Mesendoderm (in vitro differentiated cells): ENCODE data around the gene MCU.

Experiments used
- DNase-seq: peaks from one replicate; pipeline ENCODE4 v3.0.0; 2013
- H2AK5ac ChIP-seq: 2 replicates; pipeline ENCODE4 v1.6.1; 2013; ENCODE audit warnings: low read length, inconsistent platforms
- H2BK120ac ChIP-seq: 2 replicates; pipeline ENCODE4 v1.6.1; 2013; ENCODE audit warnings: low read depth, mild to moderate bottlenecking, low read length, moderate library complexity, mixed read lengths
- H2BK15ac ChIP-seq: replicated peaks from 2 replicates; pipeline ENCODE4 v1.6.1; 2013; ENCODE audit warnings: low read depth, mild to moderate bottlenecking, moderate library complexity
- H2BK5ac ChIP-seq: 2 replicates; pipeline ENCODE4 v1.6.1; 2013; ENCODE audit warnings: low read length, inconsistent platforms
- H3K18ac ChIP-seq: 2 replicates; pipeline ENCODE4 v1.6.1; 2013; ENCODE audit warnings: mild to moderate bottlenecking, low read length, mixed read lengths
- H3K23ac ChIP-seq: one replicate; pipeline ENCODE4 v1.6.1; 2013; ENCODE audit warnings: low read length
- H3K27ac ChIP-seq: 2 replicates; pipeline ENCODE4 v1.5.1; 2013; ENCODE audit warnings: low read depth, mild to moderate bottlenecking, inconsistent platforms, low read length, moderate library complexity
- H3K27me3 ChIP-seq: 2 replicates; pipeline ENCODE4 v1.6.1; 2013; ENCODE audit warnings: low read length, control low read depth, mild to moderate bottlenecking, inconsistent platforms; ENCODE audit not compliant: insufficient read depth, poor library complexity
- H3K36me3 ChIP-seq: 2 replicates; pipeline ENCODE4 v1.6.1; 2013; ENCODE audit warnings: low read length, inconsistent platforms; ENCODE audit not compliant: control insufficient read depth, insufficient read depth
- H3K4ac ChIP-seq: one replicate; pipeline ENCODE4 v1.6.1; 2013; ENCODE audit warnings: low read depth, mild to moderate bottlenecking, low read length, moderate library complexity
- H3K4me1 ChIP-seq: 2 replicates; pipeline ENCODE4 v1.6.1; 2013; ENCODE audit warnings: low read depth, low read length, inconsistent platforms; ENCODE audit not compliant: control insufficient read depth
- H3K4me2 ChIP-seq: 2 replicates; pipeline ENCODE4 v1.6.1; 2013; ENCODE audit warnings: low read length
- H3K4me3 ChIP-seq: 2 replicates; pipeline ENCODE4 v1.5.1; 2013; ENCODE audit warnings: mild to moderate bottlenecking, low read length
- H3K56ac ChIP-seq: one replicate; pipeline ENCODE4 v1.6.1; 2013; ENCODE audit warnings: low read length
- H3K79me1 ChIP-seq: 2 replicates; pipeline ENCODE4 v1.6.1; 2013; ENCODE audit warnings: low read length, inconsistent platforms
- H3K79me2 ChIP-seq: 2 replicates; pipeline ENCODE4 v1.6.1; 2013; ENCODE audit warnings: mild to moderate bottlenecking, low read length; ENCODE audit not compliant: control insufficient read depth, insufficient read depth
- H3K9ac ChIP-seq: 2 replicates; pipeline ENCODE4 v1.6.1; 2013; ENCODE audit warnings: low read length, inconsistent platforms
- H4K5ac ChIP-seq: one replicate; pipeline ENCODE4 v1.6.1; 2013; ENCODE audit warnings: low read length
- H4K8ac ChIP-seq: one replicate; pipeline ENCODE4 v1.6.1; 2013; ENCODE audit warnings: low read depth, mild to moderate bottlenecking, control low read depth, low read length, moderate library complexity
- WGBS: extraction: QIAGEN DNeasy Blood & Tissue Kit; methylation state at CpG from one replicate; pipeline ENCODE4 v1.1.7; 2013; ENCODE audit warnings: low lambda C conversion rate, missing lambda C conversion rate; ENCODE audit not compliant: insufficient coverage; ENCODE audit errors: extremely low coverage; 5-methylcytosine and 5-hydroxymethylcytosine counted together

MCU gene

GRCh38 chr10:72883861-72884260 lies 191.9 kb downstream of the MCU start:
- WGBS = no CpG with 5 or more reads among the region's 2 CpGs

DNA sequence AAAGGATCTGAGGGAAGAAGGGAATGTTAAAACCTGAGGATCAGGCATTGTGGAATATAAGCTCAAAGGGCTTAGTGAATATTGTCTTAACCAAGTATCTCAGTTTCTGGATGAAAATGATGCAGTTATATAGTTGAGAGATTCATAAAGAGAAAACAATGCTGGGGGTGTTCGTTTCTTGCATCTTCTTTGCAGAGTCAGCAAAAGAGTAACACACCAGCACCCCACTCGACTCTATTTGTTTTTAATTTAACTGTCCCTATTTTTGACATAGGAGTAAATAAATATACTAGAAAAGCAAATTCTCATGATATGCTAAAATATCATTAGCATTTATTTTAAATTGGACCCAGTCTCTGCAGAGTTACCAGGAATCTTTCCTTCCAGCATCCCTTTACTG lies 194.0 kb downstream of the MCU start:
- Histone ChIP-seq H3K79me2 (no peaks in the 10 kb centered on the region), H4K5ac (no peak overlapping the region), H3K36me3 (no peaks in the 10 kb centered on the region), H3K27ac (no peak overlapping the region), H3K4me1 (no peaks in the 10 kb centered on the region), H2AK5ac (no peak overlapping the region), H3K9ac (no peak overlapping the region), H2BK5ac (no peak overlapping the region), H4K8ac (no peak overlapping the region), H3K4me2 (no peak overlapping the region), H2BK15ac (no peak overlapping the region), H3K79me1 (no peaks in the 10 kb centered on the region), H3K27me3 (no peaks in the 10 kb centered on the region), H3K56ac (no peak overlapping the region), H3K4ac (no peak overlapping the region), H2BK120ac (no peak overlapping the region), H3K18ac (no peak overlapping the region), H3K23ac (no peak overlapping the region), H3K4me3 (no peak overlapping the region)
- WGBS = no CpG with 5 or more reads among the region's 2 CpGs
- no peak for DNase-seq

More at GRCh38 chr10:72883861-72884260, 191.9 kb downstream of the MCU start:
- H3K79me2 ChIP-seq = no peaks in the 10 kb centered on the region
- no peak overlapping the region for H3K27ac ChIP-seq
- H3K4me2 ChIP-seq = no peak overlapping the region
- H3K4me1 ChIP-seq = no peaks in the 10 kb centered on the region
- H3K79me1 ChIP-seq = no peaks in the 10 kb centered on the region
- H3K56ac ChIP-seq = no peak overlapping the region
- H4K5ac ChIP-seq = no peak overlapping the region
- DNase-seq = no peak
- H3K27me3 ChIP-seq = no peaks in the 10 kb centered on the region
- no peak overlapping the region for H3K4ac ChIP-seq
- H3K18ac ChIP-seq = no peak overlapping the region
- no peaks in the 10 kb centered on the region for H3K36me3 ChIP-seq
- H3K23ac ChIP-seq = no peak overlapping the region
- no peak overlapping the region for H3K4me3 ChIP-seq
- no peak overlapping the region for H2BK15ac ChIP-seq
- H3K9ac ChIP-seq = no peak overlapping the region
- H2BK5ac ChIP-seq = no peak overlapping the region
- H2BK120ac ChIP-seq = no peak overlapping the region
- H4K8ac ChIP-seq = no peak overlapping the region
- no peak overlapping the region for H2AK5ac ChIP-seq

GRCh38 chr10:72886621-72887020 lies 194.7 kb downstream of the MCU start:
- no peaks in the 10 kb centered on the region for H3K27me3 ChIP-seq
- H2BK120ac ChIP-seq = no peak overlapping the region
- no peaks in the 10 kb centered on the region for H3K36me3 ChIP-seq
- H2BK5ac ChIP-seq = no peak overlapping the region
- no peak overlapping the region for H3K9ac ChIP-seq
- H3K79me1 ChIP-seq = no peaks in the 10 kb centered on the region
- H3K4me1 ChIP-seq = no peaks in the 10 kb centered on the region
- no peak overlapping the region for H3K56ac ChIP-seq
- H3K4me2 ChIP-seq = no peak overlapping the region
- DNase-seq = no peak
- no peak overlapping the region for H3K23ac ChIP-seq
- no peaks in the 10 kb centered on the region for H3K79me2 ChIP-seq
- no peak overlapping the region for H2AK5ac ChIP-seq
- WGBS = no CpG with 5 or more reads among the region's 1 CpG
- no peak overlapping the region for H3K27ac ChIP-seq
- no peak overlapping the region for H3K18ac ChIP-seq
- no peak overlapping the region for H2BK15ac ChIP-seq
- H4K8ac ChIP-seq = no peak overlapping the region
- no peak overlapping the region for H3K4ac ChIP-seq
- no peak overlapping the region for H4K5ac ChIP-seq
- no peak overlapping the region for H3K4me3 ChIP-seq

- H3K4me2 ChIP-seq = no peak overlapping the region
- no peak overlapping the region for H3K4ac ChIP-seq
- H3K4me3 ChIP-seq = no peak overlapping the region
- H3K27me3 ChIP-seq = no peaks in the 10 kb centered on the region
- H3K27ac ChIP-seq = no peak overlapping the region
- no peak overlapping the region for H2BK120ac ChIP-seq
- no peak overlapping the region for H2BK5ac ChIP-seq
- no peak for DNase-seq
- H4K5ac ChIP-seq = no peak overlapping the region
- no peak overlapping the region for H3K56ac ChIP-seq
- H2AK5ac ChIP-seq = no peak overlapping the region
- no peak overlapping the region for H3K23ac ChIP-seq
- H3K79me1 ChIP-seq = no peaks in the 10 kb centered on the region
- H3K79me2 ChIP-seq = no peaks in the 10 kb centered on the region
- no CpG with 5 or more reads among the region's 5 CpGs for WGBS
- H3K9ac ChIP-seq = no peak overlapping the region
- no peaks in the 10 kb centered on the region for H3K36me3 ChIP-seq
- no peak overlapping the region for H4K8ac ChIP-seq
- H3K18ac ChIP-seq = no peak overlapping the region
- no peak overlapping the region for H2BK15ac ChIP-seq
- no peaks in the 10 kb centered on the region for H3K4me1 ChIP-seq
Observed at GRCh38 chr10:72887043-72887442, 195.1 kb downstream of the MCU start.

- no peak overlapping the region for H3K23ac ChIP-seq
- H3K4me3 ChIP-seq = no peak overlapping the region
- no peaks in the 10 kb centered on the region for H3K36me3 ChIP-seq
- no peak overlapping the region for H4K5ac ChIP-seq
- no peak overlapping the region for H2BK120ac ChIP-seq
- H2BK15ac ChIP-seq = no peak overlapping the region
- no peak overlapping the region for H4K8ac ChIP-seq
- no peak overlapping the region for H3K4ac ChIP-seq
- H3K56ac ChIP-seq = no peak overlapping the region
- WGBS = no CpG with 5 or more reads among the region's 7 CpGs
- no peak overlapping the region for H3K27ac ChIP-seq
- H3K27me3 ChIP-seq = no peaks in the 10 kb centered on the region
- no peak overlapping the region for H2AK5ac ChIP-seq
- no peak overlapping the region for H3K9ac ChIP-seq
- H3K18ac ChIP-seq = no peak overlapping the region
- H3K4me2 ChIP-seq = no peak overlapping the region
- no peak for DNase-seq
- no peak overlapping the region for H2BK5ac ChIP-seq
- no peaks in the 10 kb centered on the region for H3K79me1 ChIP-seq
- no peaks in the 10 kb centered on the region for H3K79me2 ChIP-seq
- H3K4me1 ChIP-seq = no peaks in the 10 kb centered on the region
Observed at GRCh38 chr10:72888151-72888638, 196.3 kb downstream of the MCU start.

- no peak overlapping the region for H2BK15ac ChIP-seq
- no peak for DNase-seq
- H3K4ac ChIP-seq = no peak overlapping the region
- H3K4me3 ChIP-seq = no peak overlapping the region
- no peak overlapping the region for H4K5ac ChIP-seq
- H2BK120ac ChIP-seq = no peak overlapping the region
- no peaks in the 10 kb centered on the region for H3K4me1 ChIP-seq
- no peak overlapping the region for H3K23ac ChIP-seq
- no peaks in the 10 kb centered on the region for H3K79me1 ChIP-seq
- no peak overlapping the region for H3K18ac ChIP-seq
- H3K79me2 ChIP-seq = no peaks in the 10 kb centered on the region
- H3K9ac ChIP-seq = no peak overlapping the region
- no peak overlapping the region for H3K4me2 ChIP-seq
- no peaks in the 10 kb centered on the region for H3K36me3 ChIP-seq
- H3K27me3 ChIP-seq = no peaks in the 10 kb centered on the region
- no CpG with 5 or more reads among the region's 6 CpGs for WGBS
- H4K8ac ChIP-seq = no peak overlapping the region
- H2BK5ac ChIP-seq = no peak overlapping the region
- H3K27ac ChIP-seq = no peak overlapping the region
- H3K56ac ChIP-seq = no peak overlapping the region
- H2AK5ac ChIP-seq = no peak overlapping the region
Observed at GRCh38 chr10:72889391-72889831, 197.5 kb downstream of the MCU start.
